ENCODE data around the gene FGF11.
"Not testable (repeated sequence)": the region's sequence is repeated elsewhere in the genome, so short reads cannot be mapped to it uniquely, and the experiment has no call there.

FGF11 gene

DNA sequence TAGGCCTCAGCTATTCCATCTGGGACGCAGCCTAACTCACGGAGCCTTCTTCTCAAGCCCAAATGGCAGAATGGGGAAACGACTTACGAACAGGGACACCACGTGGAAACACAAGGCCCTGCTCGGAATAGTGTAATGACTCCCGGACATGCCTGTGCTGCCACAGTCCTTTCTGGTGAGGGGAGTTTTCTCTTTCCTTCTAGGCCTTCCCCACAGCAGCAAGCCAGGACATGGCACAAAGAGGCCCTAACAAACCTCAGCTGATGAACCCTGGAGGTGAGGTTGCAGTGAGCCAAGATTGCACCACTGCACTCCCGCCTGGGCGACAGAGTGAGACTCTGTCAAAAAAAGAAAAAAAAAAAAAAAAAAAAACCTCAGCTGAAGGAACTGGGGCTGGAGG, 24.8 kb downstream of the FGF11 start:
- no peak for DNase-seq

DNA sequence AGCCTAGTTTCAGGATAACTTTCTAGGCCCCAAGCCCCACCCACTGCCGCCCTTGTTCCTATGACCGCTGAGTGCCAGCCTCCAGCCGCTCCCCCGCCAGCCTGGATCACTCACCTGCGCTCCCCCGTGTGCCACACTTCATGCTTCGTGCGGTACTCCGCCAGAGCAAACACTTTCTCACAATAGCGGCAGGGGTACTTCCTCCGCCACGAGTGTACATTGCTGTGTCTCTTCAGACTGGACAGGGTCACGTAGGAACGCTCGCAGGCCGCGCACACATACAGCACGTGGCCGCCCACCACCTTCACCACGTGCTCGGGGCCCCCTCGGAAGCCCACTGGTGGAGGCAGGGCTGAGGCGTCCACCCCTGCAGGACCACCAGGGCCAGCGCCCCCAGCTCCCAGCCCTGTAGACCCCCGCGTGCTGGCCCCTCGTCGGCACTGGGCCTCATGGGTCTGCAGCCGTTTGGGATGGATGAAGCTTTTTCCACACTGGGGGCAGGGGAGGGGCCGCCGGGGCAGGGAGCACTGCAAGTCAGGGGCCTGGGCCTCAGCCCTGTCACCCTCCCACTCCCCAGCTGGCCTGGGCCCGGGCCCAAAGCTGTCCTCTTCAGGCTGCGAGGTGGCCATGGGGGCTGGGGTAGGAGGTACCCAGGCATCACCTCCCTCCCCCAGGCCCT, 26.4 kb downstream of the FGF11 start:
- DNase-seq: no peak

DNA sequence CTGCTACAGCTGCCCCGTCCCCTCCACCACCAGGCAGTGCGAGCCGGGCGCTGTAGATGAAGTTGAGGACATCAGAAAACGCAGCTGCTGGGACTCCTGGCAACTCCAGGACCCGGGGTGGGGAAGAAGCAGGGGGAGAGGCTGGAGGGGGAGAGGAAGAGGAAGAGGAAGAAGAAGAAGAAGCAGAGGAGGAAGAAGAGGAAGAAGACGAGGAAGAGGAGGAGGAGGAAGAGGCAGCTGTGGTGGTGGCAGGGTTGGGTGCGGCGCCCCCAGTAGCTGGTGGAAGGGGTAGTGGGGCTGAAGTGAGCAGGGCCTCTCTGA, 27.0 kb downstream of the FGF11 start:
- no peak for DNase-seq

DNA sequence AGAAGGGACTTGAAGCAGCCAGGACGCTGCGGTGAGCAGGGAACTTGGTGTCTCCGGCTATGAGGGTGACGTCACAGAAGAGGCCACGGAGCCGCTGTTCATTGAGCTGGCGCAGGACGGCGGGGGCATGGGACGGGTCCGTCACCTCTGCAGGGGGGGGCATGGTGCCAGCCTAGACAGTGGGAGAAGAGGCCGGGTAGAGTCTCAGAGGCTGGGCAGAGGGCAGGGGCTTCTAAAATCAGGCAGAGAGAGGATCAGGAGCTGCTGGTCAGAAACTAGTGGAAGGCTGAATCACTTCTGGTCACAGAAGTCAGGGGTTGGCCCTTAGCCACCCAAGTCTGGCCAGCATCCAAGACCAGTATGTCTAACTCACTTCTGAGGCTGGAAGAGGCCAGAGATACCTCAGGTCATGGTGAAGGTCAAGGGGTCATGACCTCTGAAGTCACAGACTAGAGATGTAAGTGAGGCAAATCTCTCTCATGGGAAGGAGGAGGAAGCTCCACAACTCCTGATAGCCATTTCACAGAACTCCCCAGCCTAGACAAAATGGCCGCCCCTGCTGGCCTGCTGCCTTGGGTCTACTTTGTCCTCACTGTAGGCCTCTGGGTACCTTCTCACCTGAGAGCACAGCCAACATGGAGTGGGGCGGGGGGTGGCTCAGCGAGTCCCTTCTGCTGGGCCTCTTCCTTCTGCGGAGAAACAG, 27.5 kb downstream of the FGF11 start:
- no peak for DNase-seq

DNA sequence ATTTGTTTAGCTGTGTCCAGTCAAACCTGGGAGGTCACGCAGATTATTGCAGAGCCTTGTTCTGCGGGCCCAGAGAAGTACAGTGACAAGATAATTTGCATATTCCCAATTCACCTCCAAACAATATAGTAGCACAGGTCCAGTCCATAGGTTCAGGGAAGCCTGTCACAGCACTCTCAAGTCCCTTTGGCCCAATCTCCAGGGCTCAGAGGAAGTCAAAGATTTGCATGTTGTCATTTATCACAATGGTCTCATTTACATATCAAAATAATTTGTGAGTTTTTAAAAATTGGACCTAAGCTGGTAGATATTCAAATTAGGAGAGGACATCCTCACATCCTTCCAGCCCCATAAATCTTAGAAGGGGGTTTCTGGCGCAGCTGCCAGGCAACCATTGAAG, 28.2 kb downstream of the FGF11 start:
- DNase-seq: no peak

DNA sequence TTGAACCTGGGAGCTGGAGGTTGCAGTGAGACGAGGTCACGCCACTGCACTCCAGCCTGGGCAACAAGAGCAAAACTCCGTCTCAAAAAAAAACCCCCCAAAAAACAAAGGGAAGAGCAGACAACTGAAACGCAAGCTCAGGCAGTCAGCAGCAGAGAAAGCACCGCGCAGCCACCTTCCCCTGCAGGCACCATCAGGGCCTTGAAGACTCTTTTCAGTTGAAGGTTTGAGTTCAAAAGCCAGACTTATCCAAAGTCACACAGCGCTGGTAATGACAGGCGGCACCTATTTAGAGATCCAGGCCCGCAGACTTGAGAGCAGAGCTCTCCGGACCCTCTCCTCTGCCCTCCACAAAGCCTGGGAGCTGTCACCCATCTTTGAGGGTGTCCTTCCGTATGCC, 29.0 kb downstream of the FGF11 start:
- DNase-seq: no peak

DNA sequence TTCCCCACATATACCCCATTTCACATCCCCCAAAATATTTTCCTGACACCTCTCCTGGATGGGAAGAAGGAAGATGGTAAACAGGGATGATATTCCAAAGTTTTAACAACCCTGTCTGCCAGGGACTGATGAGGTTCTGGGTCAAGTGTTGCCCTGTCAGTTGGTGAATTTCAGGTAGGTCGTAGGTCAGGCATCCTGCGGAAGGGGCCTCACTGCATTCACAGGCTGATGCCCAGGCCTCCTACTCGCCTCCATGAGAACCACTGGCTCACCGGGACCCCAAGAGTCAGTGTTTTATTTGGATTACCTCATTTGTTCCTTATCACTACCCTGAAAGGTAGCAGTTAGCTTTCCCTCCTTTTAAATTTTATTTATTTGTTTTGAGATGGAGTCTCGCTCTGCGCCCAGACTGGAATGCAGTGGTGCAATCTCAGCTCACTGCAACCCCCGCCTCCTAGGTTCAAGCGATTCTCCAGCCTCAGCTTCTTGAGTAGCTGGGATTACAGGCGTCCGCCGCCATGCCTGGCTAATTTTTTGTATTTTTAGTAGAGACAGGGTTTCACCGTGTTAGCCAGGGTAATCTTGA, 29.6 kb downstream of the FGF11 start:
- no peak for DNase-seq

DNA sequence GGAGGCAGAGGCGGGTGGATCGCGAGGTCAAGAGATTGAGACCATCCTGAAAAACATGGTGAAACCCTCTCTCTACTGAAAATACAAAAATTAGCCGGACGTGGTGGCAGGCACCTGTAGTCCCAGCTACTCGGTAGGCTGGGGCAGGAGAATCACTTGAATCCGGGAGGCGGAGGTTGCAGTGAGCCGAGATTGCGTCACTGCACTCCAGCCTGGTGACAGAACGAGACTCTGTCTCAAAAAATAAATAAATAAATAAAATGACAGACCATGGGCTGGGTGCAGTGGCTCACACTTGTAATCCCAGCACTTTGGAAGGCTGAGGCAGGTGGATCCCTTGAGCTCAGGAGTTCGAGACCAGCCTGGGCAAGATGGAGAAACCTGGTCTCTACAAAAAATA, 30.5 kb downstream of the FGF11 start:
- not testable (repeated sequence) for DNase-seq

DNA sequence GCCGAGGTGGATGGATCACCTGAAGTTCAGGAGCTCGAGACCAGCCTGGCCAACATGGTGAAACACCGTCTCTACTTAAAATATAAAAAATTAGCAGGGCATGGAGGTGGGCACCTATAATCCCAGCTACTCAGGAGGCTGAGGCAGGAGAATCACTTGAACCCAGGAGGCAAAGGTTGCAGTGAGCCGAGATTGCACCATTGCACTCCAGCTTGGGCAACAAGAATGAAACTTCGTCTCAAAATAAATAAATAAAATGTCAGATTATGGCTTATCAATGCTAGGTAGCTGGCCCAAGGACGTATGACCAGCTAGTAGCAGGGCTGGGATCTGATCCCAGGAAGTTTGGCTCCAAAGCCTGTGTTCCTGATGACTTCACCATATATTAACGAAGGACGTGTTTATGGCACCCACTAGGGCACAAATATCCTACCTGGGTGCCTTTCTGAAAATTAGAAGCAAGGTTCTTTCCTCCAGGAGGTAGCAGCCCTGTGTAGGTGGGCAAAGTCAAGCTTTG, 31.2 kb downstream of the FGF11 start:
- DNase-seq: not testable (repeated sequence)

DNA sequence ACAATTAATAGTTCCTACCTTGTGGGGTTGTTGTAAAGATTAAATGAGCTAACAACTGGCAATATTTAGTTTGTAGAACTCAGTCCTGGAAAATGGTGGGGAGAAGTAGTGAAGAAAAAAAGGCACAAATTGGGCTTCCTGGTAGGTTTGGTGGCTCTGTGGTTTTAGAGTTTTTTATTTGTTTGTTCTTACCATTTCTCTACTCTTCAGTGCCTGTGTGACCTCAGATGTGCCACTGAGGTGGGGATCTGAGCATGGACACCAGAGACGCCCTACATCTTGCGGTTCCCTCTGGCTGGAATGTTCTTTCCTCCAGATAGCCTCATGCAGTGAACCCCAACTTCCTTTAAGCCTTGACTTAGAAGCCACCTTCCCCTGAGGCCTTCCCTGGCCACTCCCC, 32.4 kb downstream of the FGF11 start:
- DNase-seq: no peak

DNA sequence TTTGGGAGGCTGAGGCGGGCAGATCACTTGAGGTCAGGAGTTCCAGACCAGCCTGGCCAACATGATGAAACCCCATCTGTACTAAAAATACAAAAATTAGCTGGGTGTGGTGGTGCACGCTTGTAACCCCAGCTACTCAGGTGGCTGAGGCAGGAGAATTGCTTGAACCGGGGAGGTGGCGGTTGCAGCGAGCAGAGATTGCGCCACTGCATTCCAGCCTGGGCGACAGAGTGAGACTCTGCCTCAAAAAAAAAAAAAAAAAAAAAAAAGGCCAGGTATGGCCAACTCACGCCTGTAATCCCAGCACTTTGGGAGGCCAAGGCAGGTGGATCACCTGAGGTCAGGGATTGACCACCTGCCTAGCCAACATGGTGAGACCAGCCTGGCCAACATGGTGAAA, 35.5 kb downstream of the FGF11 start:
- DNase-seq: not testable (repeated sequence)

DNA sequence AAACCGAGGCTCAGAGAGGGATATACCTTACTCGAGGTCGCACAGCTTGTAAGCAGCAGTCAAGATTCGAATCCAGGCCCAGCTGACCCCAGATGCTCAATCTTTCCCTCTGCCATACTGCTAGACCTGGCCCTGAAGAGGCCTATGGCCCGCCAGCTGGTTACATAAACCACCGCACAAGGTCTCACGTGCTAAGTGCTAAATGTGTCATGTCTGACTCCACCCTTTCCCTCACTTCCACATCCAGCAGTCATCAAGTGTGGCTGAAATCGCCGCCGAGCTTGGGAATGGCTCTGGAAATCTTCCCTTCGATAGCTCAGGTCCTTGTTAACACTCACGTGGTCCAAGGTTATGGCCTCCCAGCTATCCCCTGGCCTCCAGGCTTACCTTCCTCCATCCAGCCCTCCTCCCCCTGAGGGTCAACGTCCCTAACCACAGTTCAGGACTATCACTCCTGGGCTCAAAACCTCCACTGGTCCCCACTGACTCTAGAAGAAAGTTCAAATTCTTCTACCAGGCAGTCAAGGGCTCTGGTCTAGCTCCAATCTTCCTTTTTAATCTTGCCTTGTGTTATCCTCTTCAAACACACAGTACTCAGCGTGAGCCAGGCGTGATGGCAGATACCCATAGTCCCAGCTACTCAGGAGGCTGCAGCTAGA, 36.6 kb downstream of the FGF11 start:
- no peak for DNase-seq

DNA sequence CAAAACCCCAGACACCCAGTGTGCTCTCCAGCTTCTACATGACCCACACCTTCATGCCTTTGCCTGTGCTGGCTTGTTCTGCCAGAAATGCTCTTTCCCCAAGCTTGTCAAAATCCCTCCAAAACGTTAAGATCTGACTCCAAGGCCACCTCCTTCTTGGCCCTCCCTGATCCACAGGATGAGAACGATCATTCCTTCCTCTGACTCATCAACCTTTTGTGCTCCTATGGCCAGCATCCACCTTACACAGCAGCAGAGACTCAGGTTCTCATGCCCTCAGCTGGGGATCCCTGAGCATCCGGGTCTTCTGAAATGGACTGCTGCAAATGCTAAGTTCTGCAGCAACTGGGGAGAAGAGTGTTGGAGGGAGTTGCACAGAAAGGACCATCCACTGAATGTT, 37.2 kb downstream of the FGF11 start:
- no peak for DNase-seq

DNA sequence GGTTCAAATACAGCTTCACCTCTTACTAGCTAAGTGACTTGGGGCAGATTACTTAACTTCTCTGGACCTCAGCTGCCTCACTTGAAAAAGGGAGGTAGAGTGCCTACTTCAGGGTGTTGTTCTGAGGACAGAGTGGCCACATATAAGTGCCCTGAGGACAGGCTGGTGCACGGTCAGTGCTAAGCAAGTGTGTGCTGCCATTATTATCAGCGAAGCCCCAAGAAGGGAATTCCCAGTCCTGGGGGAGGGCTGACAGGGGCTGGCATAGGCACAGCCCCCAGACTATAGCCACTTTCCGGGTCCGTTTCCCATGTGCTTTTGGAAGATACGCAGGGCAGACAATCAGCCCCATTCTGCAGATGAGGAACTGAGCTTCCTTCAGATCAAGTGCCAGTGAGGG, 37.6 kb downstream of the FGF11 start:
- no peak for DNase-seq

DNA sequence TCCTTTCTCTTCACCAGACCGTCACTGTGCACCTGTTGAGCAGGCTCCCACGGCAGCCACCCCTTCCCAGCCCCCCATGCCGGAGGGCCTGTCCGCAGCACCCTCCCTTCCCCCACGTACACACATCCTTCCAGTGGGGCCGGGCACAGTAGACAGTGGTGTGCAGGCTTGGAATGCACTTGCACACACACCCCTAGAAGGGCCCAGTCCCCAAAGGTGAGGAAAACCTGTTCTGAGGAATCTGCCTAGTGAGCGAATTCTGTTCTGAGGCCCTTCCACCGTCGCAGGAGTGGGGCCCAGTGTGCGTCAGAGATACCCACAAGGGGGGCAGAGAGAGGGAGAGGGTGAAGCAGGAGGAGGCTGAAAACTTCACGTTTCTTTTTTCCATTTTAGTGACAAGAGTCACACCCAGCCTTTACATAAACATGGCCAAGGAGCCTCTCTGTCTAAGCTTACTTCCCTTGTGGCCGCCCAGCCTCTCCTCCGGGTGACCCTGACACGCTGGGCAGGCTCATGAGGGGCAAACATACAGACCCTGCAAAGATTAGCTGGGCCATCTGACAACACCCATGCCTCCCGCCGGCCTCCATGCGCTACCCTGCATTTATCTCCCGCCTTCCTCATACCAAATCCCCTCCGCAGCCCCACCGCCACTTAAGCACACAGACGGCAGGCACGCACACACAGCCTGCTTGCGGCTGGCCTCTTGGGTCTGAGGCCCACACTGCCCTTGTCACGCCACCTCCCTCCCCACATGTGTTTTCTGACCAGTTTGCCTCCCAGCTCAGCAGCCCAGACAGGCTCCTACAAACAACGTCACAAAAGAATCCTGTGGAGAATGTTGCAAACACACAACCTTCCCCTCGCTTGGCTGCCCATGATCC, 38.3 kb downstream of the FGF11 start:
- no peak for DNase-seq

DNA sequence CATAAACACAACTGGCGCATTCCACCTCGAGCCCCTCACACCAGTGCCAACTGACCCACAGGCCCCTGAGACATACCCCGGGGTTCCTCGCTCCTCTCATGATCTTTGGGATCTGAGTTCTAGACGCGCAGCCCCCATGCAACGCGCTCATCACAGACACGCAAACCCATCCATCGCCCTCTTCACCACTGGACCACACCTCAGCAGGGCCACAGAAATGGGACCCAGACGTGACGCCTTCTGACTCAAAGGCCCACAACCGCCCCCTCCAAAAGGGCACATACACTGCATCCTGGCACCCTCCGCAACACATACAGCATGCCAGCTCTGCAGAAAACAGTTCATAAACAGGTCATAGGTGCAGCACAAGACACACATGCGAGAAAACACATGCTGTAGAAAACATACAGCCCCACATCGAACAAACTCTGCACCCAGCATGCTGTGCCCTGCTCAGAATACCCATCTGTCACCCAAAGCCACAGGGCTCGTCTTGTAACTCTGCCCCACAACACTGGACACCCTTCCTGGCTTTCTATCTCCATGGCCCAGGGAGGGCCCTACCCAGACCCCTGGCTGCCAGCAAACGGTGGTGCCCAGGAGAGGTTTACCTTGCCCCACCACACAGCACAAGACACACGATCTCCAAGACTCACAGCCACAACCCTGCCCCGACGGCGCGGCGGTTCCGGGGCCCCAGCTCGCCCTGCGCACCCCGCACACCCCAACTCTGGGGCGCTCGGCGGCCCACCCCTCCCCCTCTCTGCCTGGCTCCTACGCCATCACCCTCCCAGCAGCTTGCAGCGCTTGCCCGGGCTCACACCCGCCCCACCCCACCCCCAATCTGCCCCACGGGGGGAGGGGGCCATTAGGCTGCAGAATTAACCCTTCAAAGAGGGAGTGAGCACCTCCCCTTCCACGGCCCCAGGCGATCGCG, 39.2 kb downstream of the FGF11 start:
- DNase-seq: peak; percentile 64

DNA sequence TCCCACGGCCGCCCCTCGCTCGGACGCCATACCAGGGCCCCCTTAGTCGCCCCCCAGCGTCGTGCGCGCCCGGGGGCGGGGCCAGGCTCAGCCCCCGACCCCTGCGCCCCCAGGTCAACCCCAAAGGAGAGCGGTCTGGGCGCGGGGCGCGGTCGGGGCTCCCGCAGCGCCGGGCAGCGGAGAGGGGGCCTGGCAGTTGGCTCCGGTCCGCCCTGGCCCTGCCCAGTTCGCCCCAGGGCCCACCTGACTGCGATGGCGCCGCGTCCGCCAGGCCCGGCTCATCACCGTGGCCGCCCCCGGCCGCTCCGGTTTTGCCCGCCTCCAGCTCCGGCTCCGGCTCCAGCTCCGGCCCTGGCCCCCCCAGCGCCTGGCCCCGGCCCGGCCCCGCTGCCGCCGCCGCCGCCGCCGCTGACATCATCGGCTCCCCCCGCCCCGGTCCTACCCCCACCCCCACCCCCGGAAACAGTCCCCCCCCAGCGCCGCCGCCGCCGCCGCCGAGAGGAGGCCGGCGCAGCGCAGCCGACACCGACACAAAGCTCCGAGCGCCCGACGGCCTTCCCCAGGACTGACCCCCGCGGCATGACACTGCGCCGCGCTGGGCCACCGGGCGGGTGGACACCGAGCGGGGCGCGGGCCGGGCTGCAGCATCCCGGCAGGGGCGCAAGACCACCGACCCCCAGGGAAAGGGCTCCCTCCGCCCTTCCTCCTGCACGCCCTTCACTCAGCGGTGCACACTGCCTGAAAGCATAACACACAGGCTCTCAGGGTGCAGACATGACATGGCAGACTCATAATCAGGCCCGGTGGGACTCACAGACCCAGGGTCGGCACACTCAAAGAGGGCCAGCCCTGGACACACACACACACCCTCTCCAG, 40.1 kb downstream of the FGF11 start, which contains the start of gene ZBTB4:
Gene ZBTB4 (minus strand): TSS at position 419 of the 876 bp plus-strand sequence. CDS start 12,830 bp downstream, outside the sequence.
- peak; percentile 64 for DNase-seq

DNA sequence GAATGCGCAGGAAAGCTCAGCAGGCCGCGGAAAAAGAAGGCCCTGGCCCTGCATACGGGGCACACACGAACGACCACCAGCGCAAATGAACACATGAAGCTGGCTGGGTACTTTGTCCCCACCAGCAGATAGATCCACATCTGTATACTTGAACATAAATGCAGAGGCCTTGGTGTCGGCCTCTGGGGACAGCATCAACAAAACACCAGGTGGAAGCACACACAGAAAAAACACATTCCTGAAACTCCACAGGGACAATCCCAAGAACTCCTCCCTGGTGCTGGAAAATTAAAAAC, 40.7 kb downstream of the FGF11 start:
- no peak for DNase-seq

DNA sequence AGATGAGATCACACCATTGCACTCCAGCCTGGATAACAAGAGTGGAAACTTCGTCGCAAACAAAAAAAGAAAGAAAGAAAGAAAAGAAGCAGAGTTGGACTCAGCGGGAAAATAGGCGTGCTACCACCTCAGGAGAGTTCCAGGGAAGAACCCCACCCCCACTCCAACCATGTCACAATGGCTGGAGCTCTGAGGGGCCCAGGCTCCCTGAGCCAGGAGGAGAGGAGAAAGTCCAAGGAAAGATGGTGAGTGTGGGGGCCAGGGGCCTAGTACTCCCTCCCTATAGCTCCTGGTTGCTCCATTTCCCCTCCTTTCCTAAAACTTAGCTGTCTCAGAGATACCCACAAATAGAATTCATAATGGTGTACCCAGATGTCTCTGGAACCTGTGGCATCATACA, 42.0 kb downstream of the FGF11 start, which contains the start of gene SLC35G6:
Gene SLC35G6 (plus strand): TSS at position 172 of the 400 bp plus-strand sequence. CDS start 71 bp downstream, at position 243.
- not testable (repeated sequence) for DNase-seq
